Brain microvascular endothelial cell (primary cell): ENCODE data around the gene TESK1.

Experiments
- DNase-seq: peaks from one replicate; pipeline ENCODE4 v3.0.0-alpha.2; 2020
- H3K27ac ChIP-seq: fragments of 250-450 bp; sonication (Bioruptor Pico); 2 replicates; pipeline ENCODE4 v1.5.1; 2020; ENCODE audit warnings: mild to moderate bottlenecking, moderate library complexity
- H3K27me3 ChIP-seq: fragments of 250-450 bp; sonication (Bioruptor Pico); replicated peaks from 2 replicates; pipeline ENCODE4 v1.5.1; 2020; ENCODE audit warnings: mild to moderate bottlenecking
- H3K36me3 ChIP-seq: fragments of 250-450 bp; sonication (Bioruptor Pico); replicated peaks from 2 replicates; pipeline ENCODE4 v1.5.1; 2020; ENCODE audit warnings: mild to moderate bottlenecking
- H3K4me3 ChIP-seq: 2 replicates; pipeline ENCODE4 v1.5.1; 2011; ENCODE audit warnings: low read depth, mild to moderate bottlenecking, control low read depth, low read length, moderate library complexity
- CTCF ChIP-seq: IDR thresholded peaks from 2 replicates; pipeline ENCODE4 v1.5.1; 2011; ENCODE audit warnings: low read depth, mild to moderate bottlenecking, moderate library complexity, low read length, control low read depth, inconsistent platforms; ENCODE audit errors: missing control alignments
- in situ Hi-C: cut with HindIII; loops from 2 replicates; pipeline ENCODE4 v1.10.0; 2017; ENCODE audit warnings: low sequenced_read_pairs, low pct_ligation_motif_present

The TESK1 gene

DNA sequence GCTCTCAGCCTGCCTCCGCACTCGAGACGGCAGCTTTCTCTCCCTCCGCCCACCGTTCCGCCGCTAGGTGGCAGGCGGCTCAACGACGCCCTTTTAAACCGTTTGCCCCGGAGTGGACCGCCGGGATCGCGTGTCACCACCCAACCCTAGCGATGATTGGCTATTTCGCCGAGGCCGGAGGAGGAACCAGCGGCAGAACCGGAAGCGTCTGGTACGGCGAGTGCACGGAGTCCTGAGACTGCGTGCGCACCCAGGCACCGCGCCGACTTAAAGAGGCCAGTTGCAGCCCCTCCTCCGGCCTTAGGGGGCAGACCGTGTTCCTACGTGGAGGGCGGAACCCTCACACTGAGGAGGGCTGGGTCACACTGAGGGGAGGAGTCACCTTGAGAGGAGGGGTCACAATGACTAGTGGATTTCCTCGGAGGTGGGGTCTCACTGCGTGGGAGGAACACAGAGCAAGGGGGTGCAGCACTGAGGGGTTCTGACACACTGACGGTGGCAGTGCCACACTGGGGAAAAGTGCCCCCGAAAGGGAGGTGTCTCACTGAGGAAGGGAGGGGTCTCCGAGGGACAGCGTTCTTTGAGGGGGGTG, 980 bp upstream of the TESK1 start:
- peak; percentile 99 for DNase-seq
- H3K4me3 ChIP-seq: peak overlapping the region; percentile 76
- peaks cover 4% of the 10 kb centered on the region for H3K36me3 ChIP-seq
- H3K27ac ChIP-seq: peak overlapping the region; percentile 56
- peak; percentile 94 for TF ChIP-seq CTCF
- in situ Hi-C loops: no loop called here
- no peaks in the 10 kb centered on the region for H3K27me3 ChIP-seq

DNA sequence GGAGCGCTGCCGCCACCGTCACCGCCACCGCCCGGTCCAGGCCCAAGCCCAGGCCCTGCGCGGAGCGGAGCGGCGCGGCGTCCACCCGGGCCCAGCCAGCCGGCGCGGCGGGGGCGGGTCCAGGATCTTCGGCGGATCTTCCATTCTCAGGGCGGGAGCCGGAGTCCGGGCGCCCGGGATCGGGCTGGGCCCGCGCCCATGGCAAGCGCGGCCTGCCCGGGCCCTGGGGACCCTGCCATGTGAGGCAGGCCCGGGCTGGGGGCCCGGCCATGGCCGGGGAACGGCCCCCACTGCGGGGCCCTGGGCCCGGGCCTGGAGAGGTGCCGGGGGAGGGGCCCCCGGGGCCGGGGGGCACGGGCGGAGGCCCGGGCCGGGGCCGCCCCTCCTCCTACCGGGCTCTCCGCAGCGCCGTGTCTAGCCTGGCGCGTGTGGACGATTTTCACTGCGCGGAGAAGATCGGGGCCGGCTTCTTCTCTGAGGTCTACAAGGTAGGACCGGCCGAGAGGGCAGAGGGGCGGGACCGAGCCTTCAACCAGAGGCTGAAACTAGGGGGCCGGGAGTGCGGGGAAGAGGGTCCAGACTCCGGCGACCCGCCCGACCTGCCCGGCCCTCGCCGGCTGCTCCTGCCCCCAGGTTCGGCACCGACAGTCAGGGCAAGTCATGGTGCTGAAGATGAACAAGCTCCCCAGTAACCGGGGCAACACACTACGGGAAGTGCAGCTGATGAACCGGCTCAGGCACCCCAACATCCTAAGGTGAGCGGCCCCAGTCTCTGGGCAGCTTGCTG, 482 bp downstream of the TESK1 start:
- Histone ChIP-seq H3K4me3 (peak overlapping the region; percentile 76), H3K27me3 (no peaks in the 10 kb centered on the region), H3K27ac (no peak overlapping the region), H3K36me3 (peaks cover 13% of the 10 kb centered on the region)
- no peak for TF ChIP-seq CTCF
- no peak for DNase-seq
- in situ Hi-C loops: no loop called here

- Histone ChIP-seq H3K27ac (no peak overlapping the region), H3K36me3 (peaks cover 13% of the 10 kb centered on the region), H3K27me3 (no peaks in the 10 kb centered on the region), H3K4me3 (peak overlapping the region; percentile 76)
- TF ChIP-seq CTCF: no peak
- in situ Hi-C loops: no loop called here
- no peak for DNase-seq
Observed at GRCh38 chr9:35606138-35606504, 1.1 kb downstream of the TESK1 start.

GRCh38 chr9:35606726-35607125, 1.7 kb downstream of the TESK1 start:
- Histone ChIP-seq H3K27ac (no peak overlapping the region), H3K4me3 (no peak overlapping the region), H3K27me3 (no peaks in the 10 kb centered on the region), H3K36me3 (peaks cover 13% of the 10 kb centered on the region)
- no peak for TF ChIP-seq CTCF
- no peak for DNase-seq
- in situ Hi-C loops: no loop called here

DNA sequence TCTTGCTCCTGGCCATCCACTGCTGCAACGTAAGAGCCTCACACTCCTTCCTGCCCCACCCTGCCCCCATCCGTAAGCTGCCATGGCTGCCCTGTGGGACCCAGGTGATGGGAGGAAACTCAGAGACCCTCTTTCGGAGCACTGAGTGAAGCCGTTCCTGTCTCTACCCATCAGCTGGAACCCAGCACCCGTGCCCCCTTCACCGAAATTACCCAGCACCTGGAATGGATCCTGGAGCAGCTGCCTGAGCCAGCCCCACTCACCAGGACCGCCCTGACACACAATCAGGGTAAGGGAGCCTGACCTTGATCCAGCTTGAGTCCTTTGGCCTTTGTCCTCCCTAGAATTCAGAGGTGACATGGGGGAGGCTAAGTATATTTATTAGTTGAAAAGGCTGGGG, 3.2 kb downstream of the TESK1 start:
- Histone ChIP-seq H3K27ac (no peak overlapping the region), H3K36me3 (peaks cover 13% of the 10 kb centered on the region), H3K27me3 (no peaks in the 10 kb centered on the region), H3K4me3 (no peak overlapping the region)
- DNase-seq: no peak
- in situ Hi-C loops: no loop called here
- TF ChIP-seq CTCF: no peak
